NCI-H524 (cell line): Measurements from ENCODE around the gene SGMS1.
A peak's percentile ranks its signal among the peaks of the same experiment; 100 is the strongest.
"Not testable (repeated sequence)": the region's sequence is repeated elsewhere in the genome, so short reads cannot be mapped to it uniquely, and the experiment has no call there.

Experiments used
- DNase-seq, 2 experiments: peaks; one replicate each; lab custom pipeline; 2025; lab: John Stamatoyannopoulos, UW

SGMS1 gene

DNA sequence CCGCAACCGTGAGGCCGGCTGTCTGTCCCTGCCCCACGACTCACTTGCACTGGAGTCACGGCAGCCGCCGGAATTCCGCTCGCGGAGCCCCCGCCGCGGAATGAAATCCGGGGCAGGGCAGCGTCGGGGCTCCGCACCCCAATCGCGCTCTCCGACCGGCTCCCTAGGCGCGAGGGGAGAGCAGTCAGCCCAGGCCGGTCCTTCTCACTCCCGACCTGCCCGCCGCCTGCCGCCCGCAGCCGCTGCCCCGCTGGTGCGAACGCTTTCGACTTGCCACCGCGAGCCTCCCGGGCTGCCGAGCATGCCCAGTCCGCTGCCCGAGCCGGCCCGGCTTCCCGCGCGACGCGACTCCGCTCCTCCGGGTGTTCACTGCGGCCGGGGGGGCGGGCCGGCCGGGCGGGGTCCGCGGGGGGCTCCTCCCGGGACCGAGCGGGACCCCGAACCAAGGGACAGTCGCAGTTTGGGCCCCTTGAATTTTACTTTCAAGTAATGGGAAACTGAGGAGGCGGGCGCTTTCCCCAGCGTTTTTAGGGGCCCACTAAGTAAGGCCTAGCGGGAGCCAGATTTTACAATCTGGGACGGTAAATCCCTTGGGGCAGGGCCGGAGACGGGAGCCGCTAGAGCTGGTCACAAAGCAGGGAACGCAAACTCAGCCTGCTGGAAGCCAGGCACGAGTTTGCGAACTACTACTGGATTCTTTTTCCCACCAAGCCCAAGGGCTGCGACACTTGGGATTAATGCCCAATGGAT is at the start of gene SGMS1:
Gene SGMS1 (minus strand): TSS at position 294 of the 750 bp plus-strand sequence. CDS start 279,842 bp downstream, outside the sequence.
- DNase-seq = peak; percentile 32 to 64

DNA sequence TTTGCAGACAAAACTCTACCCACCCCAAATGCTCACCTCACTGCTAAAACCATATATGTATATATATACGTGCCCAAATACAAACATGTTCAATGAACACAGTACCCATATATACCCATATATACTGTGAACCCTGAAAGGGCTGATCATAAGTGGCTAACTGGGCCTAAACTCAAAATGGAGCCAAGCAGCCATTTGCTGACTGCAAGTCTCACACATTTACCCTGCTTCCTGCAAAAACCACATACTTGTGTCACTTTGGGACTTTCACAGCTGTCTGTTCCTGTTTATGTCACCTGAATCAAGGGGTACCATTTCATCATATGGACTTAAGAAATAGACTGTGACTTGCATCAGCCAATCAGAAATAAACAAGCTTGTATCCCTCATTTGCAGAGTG is 48.4 kb upstream of the SGMS1 start:
- DNase-seq = not testable (repeated sequence)

DNA sequence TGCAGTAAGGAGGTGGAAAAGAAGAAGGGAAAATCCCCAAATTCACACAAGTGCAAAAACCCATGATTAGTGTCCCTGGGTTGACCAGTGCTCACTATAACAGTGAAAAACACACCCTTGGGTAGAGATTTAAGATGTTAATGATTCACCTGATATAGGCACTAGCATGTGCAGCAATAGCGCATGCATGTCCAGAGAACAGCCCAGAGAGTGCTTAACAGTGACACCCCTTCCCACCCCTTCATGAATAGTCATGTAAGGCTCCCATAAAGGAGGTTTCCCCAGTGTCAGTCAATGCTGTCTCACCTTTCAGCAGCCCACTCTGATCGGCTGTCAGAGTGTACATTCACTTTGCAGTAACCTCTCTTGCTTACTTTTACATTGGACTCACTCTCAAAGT is 47.9 kb upstream of the SGMS1 start:
- not testable (repeated sequence) for DNase-seq

DNA sequence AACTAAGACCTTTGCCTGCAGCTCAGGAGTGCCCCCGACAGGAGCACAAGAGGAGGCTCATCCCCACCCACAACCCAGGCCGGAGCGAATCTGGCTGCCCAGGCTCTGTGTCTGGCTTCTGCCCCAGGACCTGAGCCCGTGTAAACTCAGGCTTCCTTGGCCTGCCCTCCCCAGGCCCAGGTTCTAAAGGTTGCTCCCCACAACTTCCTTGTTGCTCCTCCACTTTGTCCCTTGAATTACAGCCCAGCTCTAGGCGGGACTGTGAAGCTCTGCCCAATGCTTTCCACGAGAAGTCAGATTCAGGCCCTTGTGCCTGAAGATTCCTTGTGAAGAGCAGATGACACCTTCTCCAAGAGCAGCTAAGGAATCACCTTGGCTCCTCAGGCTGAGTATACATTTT is 46.2 kb upstream of the SGMS1 start:
- not testable (repeated sequence) for DNase-seq

- DNase-seq = not testable (repeated sequence)
Observed at GRCh38 chr10:50667353-50667752, 43.6 kb upstream of the SGMS1 start.

DNA sequence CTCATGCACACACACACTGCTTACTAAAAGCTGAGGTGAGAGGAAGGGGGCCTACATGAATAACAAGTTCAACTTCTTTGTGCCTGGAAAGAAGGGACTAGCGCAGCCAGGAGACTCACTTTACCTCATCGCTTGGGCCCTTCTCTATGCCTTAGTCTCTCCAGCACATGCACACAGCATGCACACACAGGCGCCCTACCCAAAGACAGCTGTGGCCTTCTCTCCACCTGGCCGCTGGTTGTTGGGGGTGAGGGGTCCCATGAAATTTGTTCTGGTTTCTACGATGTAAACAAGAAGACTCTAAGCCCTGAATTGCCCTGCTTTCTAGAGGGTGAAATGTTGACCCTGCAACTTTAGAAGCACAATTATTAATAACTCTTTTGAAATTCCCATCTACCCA is 38.7 kb upstream of the SGMS1 start:
- not testable (repeated sequence) for DNase-seq

GRCh38 chr10:50661563-50661962 is 37.8 kb upstream of the SGMS1 start:
- DNase-seq = not testable (repeated sequence)

DNA sequence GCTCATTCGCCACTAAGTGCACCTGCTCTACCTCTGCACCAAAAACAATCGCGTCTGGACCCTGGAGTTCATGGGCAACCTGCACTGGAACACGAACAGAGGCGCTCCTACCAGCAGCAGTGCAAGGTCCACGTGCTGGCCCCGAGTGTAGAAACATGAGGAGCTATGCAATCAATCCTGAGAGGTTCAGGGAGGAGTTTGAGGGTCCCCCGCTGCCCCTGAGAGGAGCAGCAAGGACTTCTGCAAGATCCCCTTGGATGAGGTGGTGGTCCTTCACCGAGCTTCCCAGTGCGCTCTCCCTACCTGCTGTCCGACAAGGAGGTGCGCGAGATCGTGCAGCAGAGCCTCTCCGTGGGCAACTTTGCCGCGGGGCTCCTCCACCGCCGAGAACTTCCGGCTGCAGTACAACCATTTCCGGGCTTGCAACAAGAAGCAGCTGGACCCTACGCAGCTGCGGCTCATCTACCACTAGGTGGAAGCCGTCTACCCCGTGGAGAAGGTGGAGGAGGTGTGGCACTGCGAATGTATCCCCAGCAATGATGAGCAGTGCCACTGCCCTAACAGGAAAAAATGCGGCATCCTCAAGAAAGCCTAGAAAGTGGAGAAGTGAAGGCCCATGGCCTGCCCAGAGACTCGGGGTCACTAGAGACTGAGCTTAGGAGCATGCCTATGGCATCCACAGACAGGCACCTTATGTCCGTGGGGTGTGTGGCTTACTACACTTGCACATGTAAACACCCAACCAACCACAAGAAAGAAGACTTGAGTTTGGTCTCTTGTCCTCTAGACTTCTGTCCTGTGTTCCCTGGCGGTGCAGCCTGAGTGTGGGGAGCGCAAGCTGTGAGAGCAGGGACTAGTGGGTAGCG is 36.3 kb upstream of the SGMS1 start:
- DNase-seq = not testable (repeated sequence)

- not testable (repeated sequence) for DNase-seq
Observed at GRCh38 chr10:50659016-50659864, 35.5 kb upstream of the SGMS1 start.

DNA sequence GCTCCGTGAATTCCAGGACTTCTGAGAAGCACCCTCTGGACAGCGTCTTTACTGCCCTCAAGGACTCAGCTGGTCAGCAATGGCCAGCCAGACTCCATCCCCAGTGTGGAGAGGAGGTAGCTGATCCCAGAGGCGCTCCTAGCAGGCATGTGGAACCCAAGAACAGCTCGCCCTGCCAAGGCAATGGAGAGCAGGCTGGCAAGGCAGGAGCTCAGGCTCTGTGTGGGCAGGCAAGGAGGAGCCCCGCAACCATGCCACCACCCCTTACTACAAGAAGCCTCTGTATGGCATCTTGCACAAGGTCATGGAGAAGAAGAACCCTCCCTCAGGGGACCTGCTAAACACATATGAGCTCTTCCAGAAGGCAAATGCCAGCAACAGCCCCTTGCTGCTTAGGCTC is 34.4 kb upstream of the SGMS1 start:
- no peak for DNase-seq

DNA sequence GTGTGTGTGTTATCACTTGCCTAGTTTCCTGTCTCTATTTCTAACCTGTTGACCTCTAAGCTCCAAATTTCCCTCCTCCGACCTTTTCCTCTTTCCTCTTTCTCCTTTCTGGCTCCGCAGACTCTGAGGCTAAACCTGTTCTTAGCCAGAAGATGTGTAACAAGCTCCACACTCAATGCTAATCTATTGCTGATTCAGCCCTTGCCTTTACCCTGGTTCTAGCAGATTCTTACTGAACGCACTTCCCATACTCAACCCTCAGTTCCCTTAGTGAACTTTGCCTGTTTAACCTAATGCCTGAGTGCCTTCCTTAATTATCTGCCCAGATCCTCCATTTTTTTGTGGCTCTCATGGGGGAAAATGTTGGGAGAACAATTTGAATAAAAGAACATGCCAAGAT is 30.0 kb upstream of the SGMS1 start:
- DNase-seq = no peak

GRCh38 chr10:50653142-50653541 is 29.4 kb upstream of the SGMS1 start:
- DNase-seq = peak in 1 of 2 experiments; percentile 19

GRCh38 chr10:50651808-50652207 is 28.1 kb upstream of the SGMS1 start:
- no peak for DNase-seq

GRCh38 chr10:50650481-50650880 is 26.7 kb upstream of the SGMS1 start:
- no peak for DNase-seq

GRCh38 chr10:50648935-50649227 is 25.1 kb upstream of the SGMS1 start:
- no peak for DNase-seq

- no peak for DNase-seq
Observed at GRCh38 chr10:50648089-50648934, 24.6 kb upstream of the SGMS1 start.

DNA sequence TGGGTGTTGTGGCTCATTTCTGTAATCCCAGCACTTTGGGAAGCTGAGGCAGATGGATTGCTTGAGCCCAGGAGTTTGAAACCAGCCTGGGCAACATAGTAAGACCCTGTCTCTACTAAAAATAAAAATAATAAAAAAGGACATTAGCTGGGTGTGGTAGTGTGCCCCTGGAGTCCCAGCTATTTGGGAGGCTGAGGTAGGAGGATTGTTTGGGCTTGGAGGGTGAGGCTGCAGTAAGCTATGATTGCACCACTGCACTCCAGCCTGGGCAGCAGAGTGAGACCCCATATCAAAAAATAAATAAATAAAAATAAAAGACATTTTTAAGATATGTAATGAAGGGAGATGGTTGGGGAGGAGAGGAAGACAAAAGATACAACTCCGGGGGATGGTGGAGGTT is 23.6 kb upstream of the SGMS1 start:
- not testable (repeated sequence) for DNase-seq

GRCh38 chr10:50645236-50645635 is 21.5 kb upstream of the SGMS1 start:
- DNase-seq = no peak

GRCh38 chr10:50641626-50642025 is 17.9 kb upstream of the SGMS1 start:
- no peak for DNase-seq

- no peak for DNase-seq
Observed at GRCh38 chr10:50640238-50640637, 16.5 kb upstream of the SGMS1 start.
